H1 (cell line): ENCODE results near the gene STARD7.

Experiments used
- HDAC2 ChIP-seq, 2 experiments: fragments of 300-600 bp in 1 of 2; sonication (generic) in 1 of 2; IDR thresholded peaks; 2 replicates each; pipeline ENCODE4 v1.6.1; 2011 to 2012; ENCODE audit warnings: low read depth in 2 of 2, low read length in 2 of 2, mild to moderate bottlenecking in 2 of 2, moderate library complexity in 2 of 2, borderline replicate concordance in 1 of 2, inconsistent platforms in 1 of 2
- POLR2A ChIP-seq, 2 experiments: IDR thresholded peaks; 1 replicate in 1 of 2; 2 replicates in 1 of 2; pipeline ENCODE4 v1.6.1; 2011; ENCODE audit warnings: low read depth in 2 of 2, low read length in 2 of 2, mild to moderate bottlenecking in 2 of 2; ENCODE audit errors: control extremely low read depth in 1 of 2
- TAF1 ChIP-seq: IDR thresholded peaks from 2 replicates; pipeline ENCODE4 v1.6.1; 2011; ENCODE audit warnings: mild to moderate bottlenecking, low read depth, low read length
- TF ChIP-seq, protein P1 (sequence below), 3 experiments: IDR thresholded peaks; 1 replicate in 2 of 3; 2 replicates in 1 of 3; pipeline versions ENCODE4 v1.5.1 to v1.6.1; 2011; ENCODE audit warnings: low read length in 3 of 3, mild to moderate bottlenecking in 3 of 3, inconsistent platforms in 2 of 3, low read depth in 1 of 3, moderate library complexity in 1 of 3; ENCODE audit not compliant: insufficient read depth in 1 of 3; ENCODE audit errors: control extremely low read depth in 1 of 3
- TF ChIP-seq, protein P2 (sequence below): IDR thresholded peaks from 2 replicates; pipeline ENCODE4 v1.6.1; 2012; ENCODE audit warnings: low read length, inconsistent platforms

DNA sequence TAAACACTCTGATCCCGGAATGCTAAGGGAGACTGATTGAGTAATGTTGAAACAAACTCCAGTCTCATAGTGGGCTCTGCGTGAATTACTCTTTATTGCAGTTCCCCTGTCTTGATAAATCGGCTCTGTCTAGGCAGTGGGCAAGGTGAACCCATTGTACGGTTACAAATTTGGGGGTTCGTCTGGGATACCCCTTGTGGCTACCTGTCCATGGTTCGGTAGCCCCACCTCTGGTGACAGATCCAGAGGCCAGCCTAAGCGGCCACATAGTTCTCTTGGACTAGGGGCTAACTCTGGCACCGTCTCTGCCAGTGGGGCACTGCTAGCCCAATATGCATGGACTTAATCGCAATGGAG, 1.1 kb upstream of the STARD7 start:
- TF ChIP-seq, protein P1, sequence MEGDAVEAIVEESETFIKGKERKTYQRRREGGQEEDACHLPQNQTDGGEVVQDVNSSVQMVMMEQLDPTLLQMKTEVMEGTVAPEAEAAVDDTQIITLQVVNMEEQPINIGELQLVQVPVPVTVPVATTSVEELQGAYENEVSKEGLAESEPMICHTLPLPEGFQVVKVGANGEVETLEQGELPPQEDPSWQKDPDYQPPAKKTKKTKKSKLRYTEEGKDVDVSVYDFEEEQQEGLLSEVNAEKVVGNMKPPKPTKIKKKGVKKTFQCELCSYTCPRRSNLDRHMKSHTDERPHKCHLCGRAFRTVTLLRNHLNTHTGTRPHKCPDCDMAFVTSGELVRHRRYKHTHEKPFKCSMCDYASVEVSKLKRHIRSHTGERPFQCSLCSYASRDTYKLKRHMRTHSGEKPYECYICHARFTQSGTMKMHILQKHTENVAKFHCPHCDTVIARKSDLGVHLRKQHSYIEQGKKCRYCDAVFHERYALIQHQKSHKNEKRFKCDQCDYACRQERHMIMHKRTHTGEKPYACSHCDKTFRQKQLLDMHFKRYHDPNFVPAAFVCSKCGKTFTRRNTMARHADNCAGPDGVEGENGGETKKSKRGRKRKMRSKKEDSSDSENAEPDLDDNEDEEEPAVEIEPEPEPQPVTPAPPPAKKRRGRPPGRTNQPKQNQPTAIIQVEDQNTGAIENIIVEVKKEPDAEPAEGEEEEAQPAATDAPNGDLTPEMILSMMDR (IDR thresholded peaks at IDR 0.05; ENCODE audit: control extremely low read depth in 1 of 3, insufficient read depth in 1 of 3, low read depth in 1 of 3, low read length in 3 of 3) = no peak
- TF ChIP-seq, protein P2, sequence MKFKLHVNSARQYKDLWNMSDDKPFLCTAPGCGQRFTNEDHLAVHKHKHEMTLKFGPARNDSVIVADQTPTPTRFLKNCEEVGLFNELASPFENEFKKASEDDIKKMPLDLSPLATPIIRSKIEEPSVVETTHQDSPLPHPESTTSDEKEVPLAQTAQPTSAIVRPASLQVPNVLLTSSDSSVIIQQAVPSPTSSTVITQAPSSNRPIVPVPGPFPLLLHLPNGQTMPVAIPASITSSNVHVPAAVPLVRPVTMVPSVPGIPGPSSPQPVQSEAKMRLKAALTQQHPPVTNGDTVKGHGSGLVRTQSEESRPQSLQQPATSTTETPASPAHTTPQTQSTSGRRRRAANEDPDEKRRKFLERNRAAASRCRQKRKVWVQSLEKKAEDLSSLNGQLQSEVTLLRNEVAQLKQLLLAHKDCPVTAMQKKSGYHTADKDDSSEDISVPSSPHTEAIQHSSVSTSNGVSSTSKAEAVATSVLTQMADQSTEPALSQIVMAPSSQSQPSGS = no peak
- TF ChIP-seq TAF1 (no peak), HDAC2 (IDR thresholded peaks at IDR 0.05; ENCODE audit: borderline replicate concordance in 1 of 2, low read depth in 2 of 2, low read length in 2 of 2) (no peak), POLR2A (IDR thresholded peaks at IDR 0.05; ENCODE audit: control extremely low read depth in 1 of 2, low read depth in 2 of 2, low read length in 2 of 2) (no peak)
